Measurements from ENCODE around the gene COX20. TPM values are rescaled to one million over a fixed set of nuclear protein-coding genes. Genes with fewer than 3 reads are reported as not detected.

The COX20 gene
- polyA plus RNA-seq, 1 donor (not counting 4 experiments of a cell fraction or from before 2014, with no cell fraction given), result 66.1 TPM

GRCh38 chr1:244874974-244875579 lies 39.6 kb downstream of the COX20 start:
- no peaks in the 10 kb centered on the region for H3K36me3 ChIP-seq (ENCODE audit: control insufficient read depth in 2 of 2, extremely low read depth in 1 of 2, insufficient read depth in 2 of 2, low read length in 2 of 2)
- no peaks in the 10 kb centered on the region for H3K27me3 ChIP-seq (ENCODE audit: control insufficient read depth, extremely low read depth, insufficient read depth, low read length)
- DNase-seq (ENCODE audit: low read depth, low spot score) (no peak), FAIRE-seq (no peak)
- H3K9ac ChIP-seq (ENCODE audit: control insufficient read depth, extremely low read depth, insufficient read depth, low read length), result no peak overlapping the region
- H3K9me3 ChIP-seq (ENCODE audit: control insufficient read depth, low read depth, low read length), result no peaks in the 10 kb centered on the region
- no peaks in the 10 kb centered on the region for H3K79me2 ChIP-seq (ENCODE audit: control insufficient read depth, insufficient read depth, low read length)
- H2AFZ ChIP-seq (ENCODE audit: control insufficient read depth, low read length), result no peak overlapping the region
- TF ChIP-seq CTCF (optimal IDR thresholded peaks at IDR 0.05 in 1 of 3, IDR thresholded peaks at IDR 0.05 in 1 of 3, conservative IDR thresholded peaks at IDR 0.05 in 1 of 3; ENCODE audit: extremely low read depth in 1 of 3, insufficient read depth in 2 of 3, low read length in 3 of 3) (no peak), EZH2 (IDR thresholded peaks at IDR 0.05; ENCODE audit: low read length) (no peak)
- dilution Hi-C loops (cut with MboI; ENCODE audit: extremely low pct_ligation_motif_present, low sequenced_read_pairs), result no loop called here
- no peak overlapping the region for H3K27ac ChIP-seq (ENCODE audit: control insufficient read depth, insufficient read depth, low read length)
- no peaks in the 10 kb centered on the region for H4K20me1 ChIP-seq (ENCODE audit: control insufficient read depth, extremely low read depth, insufficient read depth, low read length)
- no peaks in the 10 kb centered on the region for H3K4me1 ChIP-seq (ENCODE audit: control insufficient read depth, extremely low read depth, insufficient read depth, low read length)
- H3K4me3 ChIP-seq (ENCODE audit: control insufficient read depth in 2 of 3, extremely low read depth in 1 of 3, insufficient read depth in 2 of 3, low read depth in 1 of 3, low read length in 3 of 3), result no peak overlapping the region
- no peak overlapping the region for H3K4me2 ChIP-seq (ENCODE audit: control insufficient read depth, extremely low read depth, insufficient read depth, low read depth, low read length)
- no peaks in the 10 kb centered on the region for H3K9me1 ChIP-seq (ENCODE audit: control insufficient read depth, extremely low read depth, insufficient read depth, low read length)

- Histone ChIP-seq H3K4me2 (ENCODE audit: control insufficient read depth, extremely low read depth, insufficient read depth, low read depth, low read length) (no peak overlapping the region), H3K4me3 (ENCODE audit: control insufficient read depth in 2 of 3, extremely low read depth in 1 of 3, insufficient read depth in 2 of 3, low read depth in 1 of 3, low read length in 3 of 3) (no peak overlapping the region), H3K27me3 (ENCODE audit: control insufficient read depth, extremely low read depth, insufficient read depth, low read length) (no peaks in the 10 kb centered on the region), H2AFZ (ENCODE audit: control insufficient read depth, low read length) (no peak overlapping the region), H3K79me2 (ENCODE audit: control insufficient read depth, insufficient read depth, low read length) (no peaks in the 10 kb centered on the region), H3K27ac (ENCODE audit: control insufficient read depth, insufficient read depth, low read length) (no peak overlapping the region), H3K36me3 (ENCODE audit: control insufficient read depth in 2 of 2, extremely low read depth in 1 of 2, insufficient read depth in 2 of 2, low read length in 2 of 2) (no peaks in the 10 kb centered on the region), H3K4me1 (ENCODE audit: control insufficient read depth, extremely low read depth, insufficient read depth, low read length) (no peaks in the 10 kb centered on the region), H4K20me1 (ENCODE audit: control insufficient read depth, extremely low read depth, insufficient read depth, low read length) (no peaks in the 10 kb centered on the region), H3K9me1 (ENCODE audit: control insufficient read depth, extremely low read depth, insufficient read depth, low read length) (no peaks in the 10 kb centered on the region), H3K9ac (ENCODE audit: control insufficient read depth, extremely low read depth, insufficient read depth, low read length) (no peak overlapping the region), H3K9me3 (ENCODE audit: control insufficient read depth, low read depth, low read length) (no peaks in the 10 kb centered on the region)
- TF ChIP-seq CTCF (optimal IDR thresholded peaks at IDR 0.05 in 1 of 3, IDR thresholded peaks at IDR 0.05 in 1 of 3, conservative IDR thresholded peaks at IDR 0.05 in 1 of 3; ENCODE audit: extremely low read depth in 1 of 3, insufficient read depth in 2 of 3, low read length in 3 of 3), result no peak
- no peak for TF ChIP-seq EZH2 (IDR thresholded peaks at IDR 0.05; ENCODE audit: low read length)
- dilution Hi-C loops (cut with MboI; ENCODE audit: extremely low pct_ligation_motif_present, low sequenced_read_pairs), result no loop called here
- no peak for FAIRE-seq
- no peak for DNase-seq (ENCODE audit: low read depth, low spot score)
Measured at GRCh38 chr1:244876228-244876910, 40.9 kb downstream of the COX20 start.

All from keratinocyte (primary cell).